Stimulated activated CD4-positive, alpha-beta T cell treated with anti-CD3 and anti-CD28 coated beads, Interleukin-4, amount 100 ng/mL, for 24 hours (primary cell): ENCODE results near the gene YWHAE.
"Not testable (repeated sequence)": the region's sequence is repeated elsewhere in the genome, so short reads cannot be mapped to it uniquely, and the experiment has no call there.

Experiments used
- DNase-seq: peaks from one replicate; pipeline ENCODE4 v3.0.0-alpha.2; 2020

Gene YWHAE

DNA sequence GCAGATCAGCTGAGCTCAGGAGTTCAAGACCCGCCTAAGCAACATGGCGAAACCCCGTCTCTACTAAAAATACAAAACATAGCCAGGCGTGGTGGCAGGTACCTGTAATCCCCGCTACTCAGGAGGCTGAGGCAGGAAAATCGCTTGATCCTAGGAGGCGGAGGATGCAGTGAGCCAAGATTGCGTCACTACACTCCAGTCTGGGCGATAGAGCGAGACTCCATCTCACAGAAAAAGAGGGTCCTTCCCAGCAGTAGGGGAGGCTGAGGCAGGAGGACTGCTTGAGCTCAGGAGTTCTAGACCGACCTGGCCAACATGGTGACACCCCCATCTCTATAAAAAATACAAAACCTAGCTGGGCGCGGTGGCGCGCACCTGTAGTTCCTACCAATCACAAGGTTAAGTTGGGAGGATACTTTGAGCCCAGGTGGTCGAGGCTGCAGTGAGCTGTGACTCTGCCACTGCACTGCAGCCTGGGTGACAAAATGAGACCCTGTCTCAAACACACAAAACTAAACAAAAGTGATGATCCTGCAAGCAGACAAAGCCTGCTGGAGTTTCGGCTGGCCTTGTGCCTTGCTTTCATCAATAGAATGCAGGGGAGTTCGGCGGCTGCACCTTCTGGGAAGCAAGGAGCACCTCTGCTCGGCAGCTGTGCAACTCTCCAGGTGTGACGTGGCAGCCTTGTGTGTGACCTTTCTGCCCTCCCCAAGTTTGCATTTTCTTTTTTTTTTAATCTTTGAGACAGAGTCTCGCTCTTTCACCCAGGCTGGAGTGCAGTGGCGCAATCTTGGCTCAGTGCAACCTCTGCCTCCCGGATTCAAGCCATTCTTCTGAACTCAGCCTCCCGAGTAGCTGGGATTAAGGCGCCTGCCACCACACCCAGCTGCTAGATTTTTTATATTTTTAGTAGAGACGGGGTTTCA, 12.4 kb upstream of the YWHAE start:
- DNase-seq: no peak

DNA sequence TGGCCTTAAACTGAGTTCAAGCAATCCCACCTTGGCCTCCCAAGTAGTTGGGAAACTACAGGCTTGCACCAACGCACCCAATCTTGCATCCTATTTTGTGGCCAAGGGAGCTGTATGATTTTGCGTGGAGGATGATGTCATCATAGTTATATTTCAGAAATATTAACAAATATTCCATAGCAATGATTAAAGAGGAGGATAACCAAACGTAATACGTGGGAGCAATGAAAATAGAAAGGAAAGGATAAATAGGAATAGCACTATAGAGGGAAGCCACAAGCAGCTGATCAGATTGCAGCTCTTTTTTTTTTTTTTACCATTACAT, 2.2 kb upstream of the YWHAE start:
- DNase-seq: no peak

DNA sequence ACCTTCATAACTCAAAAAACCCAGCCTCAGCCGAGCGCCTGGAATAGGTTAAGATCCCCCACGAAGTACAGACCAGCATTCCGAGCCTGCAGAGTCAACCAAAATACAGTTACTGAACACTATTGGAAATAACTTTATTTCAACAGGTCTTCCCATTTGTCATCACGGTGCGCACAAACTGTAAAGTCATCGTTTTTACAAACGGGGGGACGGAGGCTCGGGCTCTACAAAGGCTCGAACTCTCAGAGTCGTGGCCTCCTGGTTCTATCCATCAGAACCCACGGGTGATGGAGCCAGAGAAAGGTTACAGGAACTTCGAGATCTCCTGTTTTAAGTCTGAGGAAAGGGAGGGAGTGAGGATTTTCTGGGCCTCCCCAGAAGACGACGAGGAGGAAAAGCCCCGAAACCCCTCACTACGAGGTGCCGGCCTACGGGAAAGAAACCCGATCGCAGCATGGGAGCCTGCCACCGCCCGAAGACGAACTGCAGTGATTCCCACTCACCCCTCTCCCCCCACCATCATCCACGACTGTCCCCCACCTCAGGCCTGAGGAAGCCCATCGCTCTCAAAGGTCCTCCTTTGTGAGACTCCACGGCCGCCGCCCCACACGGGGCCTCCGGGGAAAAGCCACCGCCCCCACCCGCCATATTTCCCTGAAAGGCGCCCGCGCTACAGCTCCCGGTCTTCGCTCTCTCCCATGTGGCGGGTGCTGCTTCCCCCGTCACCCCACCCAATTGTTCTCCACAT, 917 bp downstream of the YWHAE start:
- DNase-seq: peak; percentile 63

DNA sequence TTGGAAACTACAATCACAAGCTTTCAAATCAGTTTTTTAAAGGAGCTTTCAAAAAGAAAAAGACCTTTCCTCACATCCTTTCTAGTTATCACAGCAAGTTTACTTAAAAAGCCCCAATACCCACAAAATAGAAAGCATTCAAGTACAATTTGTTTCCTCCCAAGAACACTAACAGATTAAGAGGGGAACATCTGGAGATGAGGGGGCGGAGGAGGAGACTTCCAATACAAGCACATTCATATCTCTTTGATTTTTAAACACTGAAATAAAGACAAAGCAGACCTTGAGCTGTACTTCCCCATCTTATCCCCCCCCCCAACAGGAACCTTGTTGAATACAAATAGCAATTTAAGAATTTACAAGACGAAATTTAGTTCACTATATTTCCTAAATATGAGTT, 2.0 kb downstream of the YWHAE start:
- no peak for DNase-seq

DNA sequence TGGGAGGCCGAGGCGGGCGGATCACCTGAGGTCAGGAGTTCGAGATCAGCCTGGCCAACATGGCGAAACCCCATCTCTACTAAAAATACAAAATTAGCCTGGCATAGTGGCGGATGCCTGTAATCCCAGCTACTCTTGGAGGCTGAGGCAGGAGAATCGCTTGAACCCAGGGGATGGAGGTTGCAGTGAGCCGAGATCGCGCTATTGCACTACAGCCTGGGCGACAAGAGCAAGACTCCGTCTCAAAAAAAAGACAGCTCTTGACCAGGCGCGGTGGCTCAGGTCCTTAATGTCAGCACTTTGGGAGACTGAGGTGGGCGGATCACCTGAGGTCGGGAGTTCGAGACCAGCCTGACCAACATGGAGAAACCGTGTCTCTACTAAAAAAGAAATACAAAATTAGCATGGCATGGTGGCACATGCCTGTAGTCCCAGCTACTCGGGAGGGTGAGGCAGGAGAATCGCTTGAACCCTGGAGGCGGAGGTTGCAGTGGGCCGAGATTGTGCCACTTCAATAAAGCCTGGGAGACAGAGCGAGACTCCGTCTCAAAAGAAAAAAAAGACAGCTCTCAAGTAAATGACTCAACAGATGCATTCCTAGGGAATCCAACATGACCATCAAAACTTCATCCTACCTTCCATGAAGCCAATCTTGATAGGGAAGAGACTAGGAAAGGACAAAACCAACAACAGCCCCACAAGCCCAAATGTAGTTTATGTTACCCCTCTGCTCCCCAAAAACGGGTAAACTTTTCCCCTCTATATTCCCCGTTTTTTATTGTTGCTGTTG, 4.0 kb downstream of the YWHAE start:
- DNase-seq: not testable (repeated sequence)

DNA sequence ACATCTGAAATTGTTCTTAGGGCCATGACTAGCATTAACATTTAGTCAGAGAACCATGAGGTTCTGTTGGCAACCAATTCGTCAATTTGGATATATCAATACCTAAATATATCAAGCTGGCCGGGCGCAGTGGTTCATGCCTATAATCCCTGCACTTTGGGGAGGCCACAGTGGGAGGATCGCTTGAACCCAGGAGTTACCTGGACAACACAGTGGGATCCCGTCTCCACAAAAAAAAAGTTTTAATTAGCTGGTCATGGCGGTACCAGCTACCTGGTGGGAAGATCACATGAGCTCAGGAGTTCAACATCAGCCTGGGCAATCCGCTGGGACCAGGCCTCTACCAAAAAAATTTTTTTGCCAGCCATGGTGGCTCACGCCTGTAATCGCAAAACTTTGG, 8.4 kb downstream of the YWHAE start:
- no peak for DNase-seq

DNA sequence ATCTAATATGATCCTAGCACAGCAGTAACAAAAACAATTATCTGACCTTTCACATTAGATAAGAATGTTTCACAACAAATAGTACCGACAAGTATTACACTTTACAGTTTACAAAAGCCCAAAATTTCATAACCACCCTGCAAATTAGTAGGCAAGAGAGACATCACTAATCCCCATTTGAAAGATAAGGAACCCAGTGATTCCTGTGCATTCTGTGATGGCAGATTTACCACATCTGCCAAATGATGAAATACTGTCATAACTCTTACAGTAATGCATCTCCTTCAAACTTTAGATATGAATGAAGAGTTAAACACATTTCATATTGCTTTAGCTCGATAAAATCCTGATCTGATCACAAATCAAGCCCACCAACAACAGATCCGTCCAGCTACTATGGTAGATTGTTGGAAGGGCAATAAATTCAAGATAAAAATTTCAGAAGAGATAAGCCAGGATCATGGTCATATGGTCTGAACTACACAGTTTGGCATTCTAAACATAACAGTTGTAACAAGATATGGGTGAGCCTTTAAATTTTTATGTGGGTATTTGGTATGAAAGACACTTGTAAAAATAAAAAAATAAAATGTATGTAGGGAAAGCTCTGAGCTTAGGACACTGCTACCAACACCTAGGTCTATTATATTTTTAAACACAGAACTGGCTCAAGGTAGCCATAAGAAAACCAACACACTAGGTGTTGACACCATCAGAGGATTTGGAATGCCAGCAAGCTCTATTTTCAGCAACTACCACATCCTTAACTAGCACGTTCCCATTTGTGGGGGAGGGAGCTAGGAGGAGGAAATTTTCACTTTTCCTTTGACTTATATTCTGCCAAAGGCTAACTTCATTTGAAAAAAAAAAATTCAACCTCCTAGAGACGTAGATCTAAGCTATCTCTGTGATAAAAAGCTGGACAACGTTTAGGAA, 9.3 kb downstream of the YWHAE start:
- no peak for DNase-seq

DNA sequence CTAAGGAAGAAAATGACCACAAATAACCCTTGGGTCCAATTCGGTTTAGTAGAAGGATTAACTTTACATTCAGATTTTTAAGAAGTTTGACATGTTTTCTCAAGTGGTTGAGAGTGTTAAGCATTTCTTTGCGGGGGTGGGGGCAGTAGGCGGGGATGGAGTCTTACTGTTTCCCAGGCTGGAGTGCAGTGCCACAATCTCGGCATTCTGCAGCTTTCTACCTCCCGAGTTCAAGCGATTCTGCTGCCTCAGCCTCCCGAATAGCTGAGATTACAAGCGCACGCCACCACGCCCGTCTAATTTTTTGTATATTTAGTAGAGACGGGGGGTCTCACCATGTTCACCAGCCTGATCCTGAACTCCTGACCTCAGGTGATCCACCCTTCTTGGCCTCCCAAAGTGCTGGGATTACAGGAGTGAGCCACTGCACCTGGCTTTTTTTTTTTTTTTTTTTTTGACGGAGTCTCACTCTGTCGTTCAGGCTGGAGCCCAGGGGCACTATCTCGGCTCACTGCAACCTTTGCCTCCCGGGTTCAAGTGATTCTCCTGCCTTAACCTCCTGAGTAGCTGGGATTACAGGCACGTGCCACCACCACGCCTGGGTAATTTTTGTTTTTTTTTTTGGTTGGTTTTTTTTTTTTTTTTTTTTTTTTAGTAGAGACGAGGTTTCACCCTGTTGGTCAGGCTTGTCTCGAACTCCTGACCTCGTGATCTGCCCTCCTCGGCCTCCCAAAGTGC, 12.4 kb downstream of the YWHAE start:
- DNase-seq: not testable (repeated sequence)

DNA sequence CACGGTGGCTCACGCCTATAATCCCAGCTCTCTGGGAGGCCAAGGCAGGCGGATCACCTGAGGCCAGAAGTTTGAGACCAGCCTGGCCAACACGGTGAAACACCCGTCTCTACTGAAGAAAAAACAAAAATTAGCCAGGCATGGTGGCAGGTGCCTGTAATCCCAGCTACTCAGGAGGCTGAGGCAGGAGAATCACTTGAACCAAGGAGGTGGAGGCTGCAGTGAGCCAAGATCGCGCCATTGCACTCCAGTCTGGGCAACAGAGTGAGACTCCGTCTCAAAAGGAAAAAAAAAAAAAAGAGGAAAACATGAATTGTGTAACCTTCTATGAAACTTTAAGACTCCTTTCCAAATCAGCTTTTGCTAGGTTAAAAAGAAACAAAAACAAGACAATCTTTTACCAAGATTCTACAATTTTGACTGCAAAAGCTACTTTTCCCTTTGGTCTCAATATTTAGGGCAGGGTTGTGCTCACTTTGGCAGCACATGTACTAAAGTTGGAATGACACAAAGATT, 13.3 kb downstream of the YWHAE start:
- not testable (repeated sequence) for DNase-seq

DNA sequence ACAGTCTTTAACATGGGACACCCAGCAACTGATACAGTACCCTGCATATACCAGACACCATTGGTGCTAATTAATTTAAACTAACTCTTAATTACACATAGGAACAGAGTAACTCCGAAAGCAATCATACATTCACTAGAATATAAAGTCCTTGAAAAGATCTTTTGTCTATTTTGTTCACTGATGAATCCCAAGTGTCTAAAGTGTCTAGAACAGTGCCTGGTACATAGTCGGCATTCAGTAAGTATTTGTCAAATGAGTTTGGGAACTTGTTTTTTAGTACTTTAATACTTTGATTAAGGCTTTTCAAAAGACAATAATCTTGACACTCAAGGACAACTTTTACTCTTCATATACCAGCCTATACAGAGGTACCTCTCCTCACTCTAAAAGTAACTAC, 13.8 kb downstream of the YWHAE start:
- DNase-seq: no peak

DNA sequence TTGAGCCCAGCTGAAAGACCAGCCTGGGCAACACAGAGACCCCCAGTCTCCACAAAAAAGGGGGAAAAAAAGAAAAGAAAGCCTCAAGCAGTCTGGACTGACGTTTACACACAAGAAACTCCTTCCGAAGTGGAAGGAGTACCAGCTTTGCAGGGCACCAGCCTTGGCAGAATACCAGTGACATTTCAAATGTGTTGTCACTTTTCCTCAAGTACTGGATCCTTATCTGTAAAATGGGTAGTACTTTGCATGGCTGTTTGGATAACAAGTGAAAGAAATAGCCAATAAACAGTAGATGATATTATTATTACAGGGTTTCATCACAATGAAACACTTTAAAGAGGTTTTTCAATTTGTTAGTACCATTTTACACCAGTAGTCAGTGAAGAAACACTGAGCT, 14.2 kb downstream of the YWHAE start:
- no peak for DNase-seq

DNA sequence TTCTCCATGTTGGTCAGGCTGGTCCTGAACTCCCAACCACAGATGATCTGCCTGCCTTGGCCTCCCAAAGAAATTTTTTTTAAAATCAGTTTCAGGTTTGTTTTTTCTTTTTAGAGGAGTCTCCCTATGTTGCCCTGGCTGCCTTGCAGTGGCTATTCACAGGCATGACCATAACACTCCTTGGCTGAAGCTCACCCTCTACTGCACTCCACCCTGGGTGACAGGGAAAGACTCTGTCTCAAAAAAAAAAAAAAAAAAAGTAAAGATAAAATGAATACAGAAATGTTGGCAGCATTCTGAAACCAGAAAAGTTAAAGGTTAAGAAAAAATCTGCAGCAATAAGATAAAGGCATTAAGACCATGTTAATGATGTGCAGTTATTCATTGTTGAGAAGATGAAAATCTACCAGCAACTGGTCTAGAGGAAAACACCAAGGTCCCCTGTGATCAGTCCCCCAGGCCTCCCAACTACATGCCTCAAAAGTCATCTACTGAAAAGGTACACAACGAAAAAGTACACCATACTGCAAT, 15.1 kb downstream of the YWHAE start:
- DNase-seq: no peak

DNA sequence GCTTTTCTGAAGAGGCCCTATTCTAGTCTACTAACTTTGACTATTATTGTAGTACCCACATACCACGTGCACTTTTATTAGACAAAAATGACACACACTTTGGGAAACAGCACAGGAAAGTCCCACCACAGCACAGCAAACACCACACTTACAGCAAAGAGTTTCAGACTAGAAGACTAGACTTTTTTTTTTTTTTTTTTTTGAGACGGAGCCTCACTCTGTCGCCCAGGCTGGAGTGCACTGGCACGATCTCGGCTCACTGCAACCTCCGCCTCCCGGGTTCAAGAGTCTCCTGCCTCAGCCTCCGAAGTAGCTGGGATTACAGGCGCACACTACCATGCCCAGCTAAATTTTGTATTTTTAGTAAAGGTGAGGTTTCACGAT, 20.1 kb downstream of the YWHAE start:
- DNase-seq: peak; percentile 48

DNA sequence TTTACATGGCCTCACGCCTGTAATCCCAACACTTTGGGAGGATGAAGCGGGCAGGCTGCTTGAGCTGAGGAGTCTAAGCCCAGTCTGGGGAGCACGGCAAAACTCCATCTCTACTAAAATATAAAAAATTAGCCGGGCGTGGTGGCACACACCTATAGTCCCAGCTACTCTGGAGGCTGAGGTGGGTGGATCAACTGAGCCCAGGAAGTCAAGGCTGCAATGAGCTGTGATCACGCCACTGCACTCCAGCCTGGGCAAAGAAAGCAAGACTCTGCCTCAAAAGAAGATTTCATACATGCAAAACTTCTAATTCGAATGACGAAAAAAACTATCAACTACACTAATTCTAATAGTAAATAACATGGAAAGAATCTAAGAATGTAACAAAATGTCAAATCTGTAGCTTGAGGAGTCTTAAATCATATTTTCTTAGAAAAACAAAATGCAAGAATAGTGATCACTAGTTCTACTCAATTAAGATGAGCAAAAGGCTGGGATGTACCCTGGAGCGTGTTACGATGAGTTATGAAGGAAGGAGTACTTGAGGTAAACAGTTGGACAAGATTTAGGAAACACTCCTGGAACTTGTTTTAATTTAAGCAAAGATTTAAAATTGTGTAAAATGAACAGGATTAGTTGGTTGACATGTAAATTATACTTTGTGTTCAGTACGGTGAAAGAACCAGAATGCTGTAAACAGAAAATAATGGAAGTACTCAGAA, 20.7 kb downstream of the YWHAE start:
- DNase-seq: no peak

DNA sequence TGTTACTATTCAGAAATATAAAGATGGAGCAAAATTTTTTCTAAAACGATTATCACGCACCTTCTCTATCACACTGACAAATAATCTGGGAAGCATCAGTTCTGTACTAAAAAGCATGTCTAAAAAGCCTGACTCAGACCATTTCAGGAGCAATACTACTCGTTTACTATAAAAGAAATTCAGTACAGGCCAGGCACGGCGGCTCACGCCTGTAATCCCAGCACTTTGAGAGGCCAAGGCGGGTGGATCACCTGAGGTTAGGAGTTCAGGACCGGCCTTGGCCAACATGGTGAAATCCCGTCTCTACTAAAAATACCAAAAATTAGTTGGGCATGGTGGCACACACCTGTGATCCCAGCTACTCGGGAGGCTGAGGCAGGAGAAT, 21.6 kb downstream of the YWHAE start:
- not testable (repeated sequence) for DNase-seq

DNA sequence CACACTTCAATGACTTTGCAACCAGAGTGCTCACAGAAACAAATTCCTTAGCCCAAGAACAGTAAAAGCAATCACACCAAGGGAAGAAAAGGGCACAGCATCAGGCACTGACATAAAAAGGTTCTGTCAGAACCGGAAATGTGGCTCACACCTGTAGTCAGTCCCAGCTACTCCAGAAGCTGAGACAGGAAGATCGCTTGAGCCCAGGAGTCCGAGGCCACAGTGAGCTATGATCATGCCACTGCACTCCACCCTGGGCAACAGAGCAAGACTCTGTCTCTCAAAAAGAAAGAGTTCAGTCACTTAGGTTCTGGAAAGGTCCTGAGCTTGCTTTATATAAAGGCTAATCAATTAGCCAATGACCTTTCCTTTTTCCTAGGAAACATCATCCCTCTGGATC, 22.7 kb downstream of the YWHAE start:
- no peak for DNase-seq

DNA sequence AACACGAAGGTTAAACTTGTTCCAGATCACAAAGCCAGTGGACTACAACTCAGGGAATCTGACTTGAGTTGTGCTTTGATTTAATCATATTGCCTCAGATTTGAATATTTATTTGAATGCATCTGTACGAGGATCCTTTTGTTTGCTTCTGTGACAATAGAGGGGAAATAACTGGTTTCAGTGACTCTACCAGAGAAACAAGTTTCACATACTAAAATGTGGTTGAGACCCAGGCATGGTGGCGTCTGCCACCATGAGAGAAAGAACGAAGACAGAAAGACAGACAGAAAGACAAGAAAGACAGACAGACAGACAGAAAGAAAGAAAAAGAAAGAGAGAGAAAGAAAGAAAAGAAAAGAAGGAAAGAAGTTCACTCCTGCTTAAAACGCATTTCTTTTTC, 24.0 kb downstream of the YWHAE start:
- no peak for DNase-seq

DNA sequence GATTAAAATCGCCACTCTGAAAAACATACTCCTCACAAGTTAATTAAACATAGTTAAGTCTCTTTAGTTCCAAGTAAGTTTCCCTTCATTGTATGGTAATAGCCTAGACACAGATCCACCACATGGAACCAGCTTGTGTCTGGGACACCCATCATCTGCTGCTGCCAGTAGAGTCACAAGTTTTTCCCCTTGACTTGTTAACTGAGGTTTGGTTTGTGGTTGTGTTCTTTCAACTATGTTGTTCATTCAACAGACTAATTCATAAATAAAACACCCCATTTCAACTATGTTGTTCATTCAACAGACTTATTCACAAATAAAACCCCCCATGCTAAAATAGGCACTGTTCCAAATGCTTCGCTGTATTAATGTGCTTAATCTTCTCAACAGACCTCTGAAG, 24.4 kb downstream of the YWHAE start:
- DNase-seq: no peak

DNA sequence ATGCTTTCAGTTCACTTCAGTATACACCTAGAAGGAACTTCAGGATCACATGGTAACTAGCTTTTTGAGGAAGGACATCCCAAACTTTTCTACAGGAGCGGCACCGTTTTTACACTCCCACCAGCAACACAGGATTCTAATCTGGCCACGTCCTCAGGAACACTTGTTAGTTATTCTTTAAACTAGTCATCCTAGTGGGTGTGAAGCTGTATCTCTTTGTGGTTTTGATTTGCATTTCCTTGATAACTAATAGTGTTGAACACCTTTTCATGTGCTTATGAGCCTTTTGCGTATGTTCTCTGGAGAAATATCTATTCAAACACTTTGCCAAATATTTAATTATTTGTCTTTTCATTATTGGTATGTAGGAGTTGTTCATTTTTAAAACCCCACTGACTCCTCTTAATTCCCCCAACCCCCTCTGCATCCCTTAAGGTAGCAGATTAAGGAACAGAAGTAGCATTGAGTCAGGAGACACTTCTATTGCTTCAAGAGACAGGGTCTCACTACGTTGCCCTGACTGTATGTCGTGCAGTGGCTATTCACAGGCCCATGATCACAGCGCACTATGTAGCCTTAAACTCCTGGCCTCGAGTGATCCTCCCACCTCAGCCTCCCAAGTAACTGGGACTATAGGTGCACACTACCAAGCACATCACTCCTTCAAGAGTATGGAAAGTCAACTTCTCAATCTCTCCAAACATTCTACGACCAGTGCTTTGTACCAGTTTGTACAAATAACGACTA, 25.4 kb downstream of the YWHAE start:
- no peak for DNase-seq
